Psoas muscle (tissue), 8 donors: ENCODE data around the gene GSC. TPM values are rescaled to one million over a fixed set of nuclear protein-coding genes. Genes with fewer than 3 reads are reported as not detected.

Experiments
- ATAC-seq, 4 donors: fragments of 200-7000 bp; cut with Tn5 transposase; one replicate each; pipeline ENCODE4 v1.9.1; 2020; ENCODE audit warnings: moderate library complexity in 3 of 4, mild to moderate bottlenecking in 2 of 4
- DNase-seq, 2 donors: peaks; one replicate each; pipeline ENCODE4 v3.0.0-alpha.2; 2020
- H3K27ac ChIP-seq: fragments of 200-600 bp; one replicate; pipeline ENCODE4 v1.8.0; 2022
- H3K27me3 ChIP-seq, 3 donors: fragments of 200-600 bp in 1 of 3; one replicate each; pipeline versions ENCODE4 v1.6.1 to v1.8.0; 2013 to 2022; ENCODE audit warnings: low read length in 2 of 3, mild to moderate bottlenecking in 2 of 3, moderate library complexity in 1 of 3; ENCODE audit not compliant: insufficient read depth in 3 of 3
- H3K36me3 ChIP-seq, 2 donors: fragments of 200-600 bp in 1 of 2; one replicate each; pipeline versions ENCODE4 v1.6.1 to v1.8.0; 2013 to 2022; ENCODE audit warnings: low read depth in 1 of 2, mild to moderate bottlenecking in 1 of 2, moderate library complexity in 1 of 2; ENCODE audit not compliant: insufficient read depth in 1 of 2
- H3K4me1 ChIP-seq: fragments of 200-600 bp; one replicate; pipeline ENCODE4 v1.8.0; 2022
- H3K4me3 ChIP-seq: fragments of 200-600 bp; one replicate; pipeline ENCODE4 v1.8.0; 2022; ENCODE audit warnings: mild to moderate bottlenecking
- H3K9me3 ChIP-seq: fragments of 200-600 bp; one replicate; pipeline ENCODE4 v1.8.0; 2022
- CTCF ChIP-seq: fragments of 200-600 bp; IDR thresholded peaks from one replicate; pipeline ENCODE4 v1.8.0; 2022; ENCODE audit warnings: antibody characterized with exemption
- WGBS, 3 donors: extraction: QIAGEN DNeasy Blood & Tissue Kit; methylation state at CpG; one replicate each; pipeline versions ENCODE4 v1.1.6 to v1.1.7; 2013; 5-methylcytosine and 5-hydroxymethylcytosine counted together
- intact Hi-C, 2 donors: fragments of 100-400 bp; cut with DNase I; formaldehyde crosslinking; loops; one replicate each; pipeline versions ENCODE4 v1.11.0 to v1.14.2; 2022
- polyA plus RNA-seq, 3 donors: library from polyadenylated mRNA; stranded (reverse); fragments of 200-250 nt; gene quantifications; one replicate each; pipeline ENCODE4 v1.2.3, GENCODE V29; 2013
- total RNA-seq, 4 donors: library from RNA; stranded (reverse); fragmentation: NEBNext Ultra II Directional in 2 of 4; extraction: Animal tissue kit (Norgen Biotek cat#: 25700) in 2 of 4; gene quantifications; one replicate each; pipeline versions ENCODE4 v1.2.1 to v1.2.4, GENCODE V29; 2021 to 2023
- donor health status: healthy with polysubstance abuse.
- donor health status: DM: no; HTN: no; CAD: no; lungs with moderate emphysema.
- donor health status: Bipolar disorder and iron deficiency.
- donor health status: healthy.
- donor health status: DM: yes; HTN: yes; CAD: no.
- donor health status: DM: no; HTN: no; CAD: no.
- donor health status: DM: no; HTN: no; CAD: no.
- donor health status: DM: yes; HTN: yes; CAD: no.

GSC gene
- total and polyA plus RNA-seq, 7 donors: 0.34 to 0.94 (median 0.50) TPM

GRCh38 chr14:94773655-94774343 lies 3.9 kb upstream of the GSC start:
- H3K4me3 ChIP-seq: no peak overlapping the region
- DNase-seq: no peak
- no peak overlapping the region for H3K27ac ChIP-seq
- H3K36me3 ChIP-seq: no peaks in the 10 kb centered on the region
- no peak for TF ChIP-seq CTCF
- intact Hi-C loops: no loop called here
- WGBS, 3 donors: 13 to 17% (median 16%) methylated on average over 36 of the region's 36 CpGs
- no peaks in the 10 kb centered on the region for H3K9me3 ChIP-seq
- H3K27me3 ChIP-seq: peaks cover 2 to 94% (median 36%) of the 10 kb centered on the region in 3 donors
- no peak for ATAC-seq
- peaks cover 1% of the 10 kb centered on the region for H3K4me1 ChIP-seq

- peaks cover 6% of the 10 kb centered on the region for H3K4me1 ChIP-seq
- ATAC-seq: no peak
- TF ChIP-seq CTCF: no peak
- intact Hi-C loops: no loop called here
- no peak overlapping the region for H3K27ac ChIP-seq
- H3K4me3 ChIP-seq: no peak overlapping the region
- peaks cover 2 to 94% (median 37%) of the 10 kb centered on the region in 3 donors for H3K27me3 ChIP-seq
- DNase-seq: no peak
- WGBS, 3 donors: 16 to 24% (median 19%) methylated on average over 42 of the region's 42 CpGs
- H3K9me3 ChIP-seq: no peaks in the 10 kb centered on the region
- H3K36me3 ChIP-seq: no peaks in the 10 kb centered on the region
These were observed 3.2 kb upstream of the GSC start for GRCh38 chr14:94773061-94773648.

- DNase-seq: no peak
- H3K4me1 ChIP-seq: peaks cover 6% of the 10 kb centered on the region
- TF ChIP-seq CTCF: no peak
- H3K27ac ChIP-seq: no peak overlapping the region
- peaks cover 2 to 94% (median 39%) of the 10 kb centered on the region in 3 donors for H3K27me3 ChIP-seq
- no peak overlapping the region for H3K4me3 ChIP-seq
- H3K9me3 ChIP-seq: no peaks in the 10 kb centered on the region
- intact Hi-C loops: no loop called here
- 65 to 78% (median 72%) methylated on average over 8 of the region's 8 CpGs for WGBS, 3 donors
- no peaks in the 10 kb centered on the region for H3K36me3 ChIP-seq
- no peak for ATAC-seq
These were observed 2.6 kb upstream of the GSC start for GRCh38 chr14:94772548-94772947.

- ATAC-seq (no peak), DNase-seq (no peak)
- H3K36me3 ChIP-seq: no peaks in the 10 kb centered on the region
- H3K4me1 ChIP-seq: peaks cover 6% of the 10 kb centered on the region
- WGBS, 3 donors: 53 to 72% (median 64%) methylated on average over 14 of the region's 14 CpGs
- no peaks in the 10 kb centered on the region for H3K9me3 ChIP-seq
- peaks cover 2 to 94% (median 44%) of the 10 kb centered on the region in 3 donors for H3K27me3 ChIP-seq
- intact Hi-C loops: no loop called here
- no peak overlapping the region for H3K4me3 ChIP-seq
- H3K27ac ChIP-seq: no peak overlapping the region
- TF ChIP-seq CTCF: no peak
These were observed 2.1 kb upstream of the GSC start for GRCh38 chr14:94771906-94772490.
